Fibroblast of skin of right biceps (primary cell): ENCODE results near the gene FARP2.
A peak's percentile ranks its signal among the peaks of the same experiment; 100 is the strongest.
"Not testable (repeated sequence)": the region's sequence is repeated elsewhere in the genome, so short reads cannot be mapped to it uniquely, and the experiment has no call there.

Experiments used
- DNase-seq: peaks from one replicate; pipeline ENCODE4 v3.0.0-alpha.2; 2013

FARP2 gene

DNA sequence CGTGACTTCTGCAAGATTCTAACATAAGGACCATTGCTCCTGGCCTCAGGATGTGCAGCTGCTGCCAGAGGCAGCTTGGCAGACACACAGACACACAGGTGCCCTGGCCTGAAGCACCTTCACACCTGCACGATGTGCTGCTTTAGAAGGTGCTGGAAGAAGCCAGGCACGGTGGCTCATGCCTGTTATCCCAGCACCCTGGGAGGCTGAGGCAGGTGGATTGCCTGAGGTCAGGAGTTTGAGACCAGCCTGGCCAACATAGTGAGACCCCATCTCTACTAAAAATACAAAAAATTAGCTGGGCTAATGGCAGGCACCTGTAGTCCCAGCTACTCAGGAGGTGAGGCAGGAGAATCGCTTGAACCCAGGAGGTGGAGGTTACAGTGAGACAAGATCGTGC lies 57.4 kb downstream of the FARP2 start:
- DNase-seq, result not testable (repeated sequence)

DNA sequence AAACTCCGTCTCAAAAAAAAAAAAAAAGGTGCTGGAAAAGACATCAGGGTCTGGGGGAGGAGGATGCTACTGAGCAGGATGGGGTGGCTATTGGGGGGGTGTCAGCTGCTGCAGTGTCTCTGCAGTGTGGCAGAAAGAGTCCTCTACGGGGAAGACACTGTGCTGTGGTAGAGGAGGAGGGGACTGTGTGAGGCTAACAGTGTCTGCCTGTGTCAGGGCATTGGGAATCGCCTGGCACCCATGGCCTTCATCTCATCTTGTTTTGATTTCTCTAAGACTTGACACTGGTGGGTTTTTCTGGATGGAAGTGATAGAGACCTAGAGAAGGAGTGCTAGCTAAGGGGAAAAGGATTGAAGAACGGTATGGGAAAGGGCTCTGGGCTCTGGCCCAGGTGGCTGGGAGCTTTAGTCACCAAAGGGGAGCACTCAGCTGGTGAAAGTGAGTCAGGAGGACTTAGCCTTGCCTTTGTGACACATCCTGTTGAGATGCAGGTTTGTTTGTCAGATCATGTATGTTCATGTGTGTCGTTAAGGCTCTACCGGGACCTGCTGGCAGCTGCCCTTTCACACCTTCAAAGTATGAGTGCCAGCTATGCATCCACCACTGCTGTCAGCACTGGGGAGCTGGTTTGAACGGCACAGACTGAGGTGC lies 58.0 kb downstream of the FARP2 start:
- no peak for DNase-seq

DNA sequence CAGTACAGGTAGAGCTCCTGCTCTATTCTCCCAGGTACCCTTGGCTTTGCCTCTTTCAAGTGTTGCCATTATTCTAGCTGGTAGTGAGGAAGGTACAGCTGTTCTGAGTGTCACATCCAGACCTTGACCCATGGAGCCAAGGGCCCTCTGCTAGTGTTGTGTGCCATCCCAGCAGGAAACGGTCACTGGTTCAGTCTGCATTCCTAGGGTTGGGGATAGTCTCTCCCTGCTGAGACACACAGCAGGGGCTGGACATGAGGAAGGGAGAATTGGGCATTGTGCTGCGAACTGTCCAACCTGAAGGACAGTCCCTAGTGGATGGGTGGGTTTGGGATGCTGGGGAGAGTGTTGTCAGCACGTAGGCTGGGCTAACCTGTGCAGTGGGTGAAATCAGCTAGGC lies 59.1 kb downstream of the FARP2 start:
- DNase-seq, result no peak

DNA sequence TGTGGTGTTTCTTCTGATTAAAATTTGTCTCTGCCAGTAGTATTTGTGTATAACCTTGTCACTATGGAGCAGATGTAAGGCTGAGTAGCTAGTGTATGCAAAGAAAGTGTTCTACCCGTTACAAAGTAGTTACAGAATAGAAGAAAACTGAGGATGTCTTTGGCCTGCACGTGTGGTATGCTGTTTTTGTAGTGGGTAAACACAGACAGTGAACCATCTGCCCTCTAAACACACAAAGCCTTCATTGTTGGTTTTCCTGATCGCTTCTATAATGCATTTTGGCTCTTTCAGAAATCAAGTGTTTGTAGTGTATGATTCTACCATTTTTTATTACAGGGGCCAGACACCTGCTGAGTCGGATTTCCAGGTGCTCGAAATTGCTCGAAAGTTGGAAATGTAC lies 61.5 kb downstream of the FARP2 start:
- DNase-seq, result no peak

DNA sequence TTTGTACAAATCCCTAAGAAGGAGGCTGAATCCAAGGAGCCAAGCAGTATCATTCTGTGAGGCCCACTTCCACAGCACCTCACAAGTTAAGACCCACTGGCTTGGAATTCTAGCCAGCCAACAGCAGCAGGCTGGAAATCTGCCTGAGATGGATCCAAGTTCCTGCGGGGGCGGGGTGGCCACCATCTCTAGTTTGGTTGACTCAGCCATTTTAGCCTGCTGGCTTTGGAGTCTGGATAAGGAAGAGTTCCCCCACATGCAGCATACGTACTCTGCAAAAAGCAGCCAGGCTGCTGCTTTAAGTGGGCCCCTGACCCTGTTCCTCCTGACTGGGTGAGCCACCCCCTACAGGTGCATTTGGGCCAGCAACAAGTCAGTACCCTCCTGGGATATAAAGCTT lies 65.2 kb downstream of the FARP2 start:
- DNase-seq, result no peak

DNA sequence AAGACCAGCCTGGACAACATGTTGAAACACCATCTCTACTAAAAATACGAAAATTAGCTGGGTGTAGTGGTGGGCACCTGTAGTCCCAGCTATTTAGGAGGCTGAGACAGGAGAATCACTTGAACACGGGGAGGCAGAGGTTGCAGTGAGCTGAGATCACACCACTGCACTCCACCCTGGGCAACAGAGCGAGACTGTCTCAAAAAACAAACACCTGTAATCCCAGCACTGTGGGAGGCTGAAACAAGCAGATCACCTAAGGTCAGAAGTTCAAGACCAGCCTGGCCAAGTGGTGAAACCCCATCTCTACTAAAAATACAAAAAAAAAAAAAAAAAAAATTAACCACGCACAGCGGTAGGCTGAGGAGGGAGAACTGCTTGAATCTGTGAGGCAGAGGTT lies 65.9 kb downstream of the FARP2 start:
- DNase-seq, result not testable (repeated sequence)

DNA sequence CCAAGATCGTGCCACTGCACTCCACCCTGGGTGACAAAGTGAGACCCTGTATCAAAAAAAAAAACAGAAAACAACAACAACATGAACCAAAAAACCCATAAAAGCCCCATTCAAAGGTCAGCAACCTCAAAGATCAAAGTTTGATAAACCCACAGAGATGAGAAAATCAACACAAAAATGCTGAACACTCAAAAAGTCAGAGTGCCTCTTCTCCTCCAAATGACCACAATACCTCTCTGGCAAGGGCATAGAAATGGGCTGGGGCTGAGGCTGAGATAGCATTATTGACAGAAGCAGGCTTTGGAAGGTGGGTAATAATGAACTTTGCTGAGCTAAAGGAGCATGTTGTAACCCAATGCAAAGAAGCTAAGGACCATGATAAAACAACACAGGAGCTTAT lies 66.3 kb downstream of the FARP2 start:
- no peak for DNase-seq

DNA sequence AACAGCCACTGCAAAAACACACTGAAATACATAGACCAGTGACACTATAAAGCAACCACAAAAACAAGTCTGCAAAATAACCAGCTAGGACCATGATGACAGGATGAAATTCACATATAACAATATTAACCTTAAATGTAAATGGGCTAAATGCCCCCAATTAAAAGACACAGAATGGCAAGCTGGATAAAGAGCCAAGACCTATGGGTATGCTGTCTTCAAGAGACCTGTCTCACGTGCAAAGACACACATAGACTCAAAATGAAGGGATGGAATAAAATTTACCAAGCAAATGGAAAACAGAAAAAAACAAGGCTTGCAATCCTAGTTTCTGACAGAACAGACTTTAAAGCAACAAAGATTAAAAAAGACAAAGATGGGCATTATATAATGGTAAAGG lies 67.4 kb downstream of the FARP2 start:
- DNase-seq, result not testable (repeated sequence)

DNA sequence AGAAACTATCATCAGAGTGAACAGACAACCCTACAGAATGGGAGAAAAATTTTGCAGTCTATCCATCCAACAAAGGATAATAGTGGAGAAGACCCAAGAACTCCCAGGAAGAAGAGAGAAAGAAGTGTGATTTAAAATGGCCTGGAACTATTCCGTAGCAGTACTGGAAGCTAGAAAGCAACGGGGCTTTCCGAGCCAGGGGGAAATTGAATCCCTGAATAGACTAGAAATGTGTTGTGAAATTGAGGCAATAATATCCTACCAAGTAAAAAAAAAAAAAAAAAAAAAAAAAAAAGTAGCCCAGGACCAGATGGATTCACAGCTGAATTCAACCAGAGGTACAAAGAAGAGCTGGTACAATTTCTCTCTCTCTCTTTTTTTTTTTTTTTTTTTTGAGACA lies 69.3 kb downstream of the FARP2 start:
- no peak for DNase-seq

DNA sequence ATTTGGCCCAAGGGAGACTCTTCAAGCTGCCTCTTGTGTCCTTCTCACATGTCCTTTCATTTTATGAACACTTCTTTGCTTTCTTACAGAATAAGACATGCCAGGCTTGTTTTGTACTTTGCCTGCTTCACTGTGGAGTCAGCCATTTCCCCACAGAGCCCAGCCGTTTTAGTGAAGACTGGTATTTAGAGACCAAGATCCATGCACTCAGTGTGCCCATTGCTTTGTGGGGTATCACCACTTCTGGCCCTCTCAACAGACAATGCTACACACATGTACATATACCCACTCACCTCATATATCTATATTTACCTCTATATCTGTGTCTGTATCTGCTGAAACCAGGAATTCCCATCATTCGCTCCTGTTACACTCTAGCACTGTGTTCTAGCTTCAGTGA lies 74.1 kb downstream of the FARP2 start:
- DNase-seq, result no peak

DNA sequence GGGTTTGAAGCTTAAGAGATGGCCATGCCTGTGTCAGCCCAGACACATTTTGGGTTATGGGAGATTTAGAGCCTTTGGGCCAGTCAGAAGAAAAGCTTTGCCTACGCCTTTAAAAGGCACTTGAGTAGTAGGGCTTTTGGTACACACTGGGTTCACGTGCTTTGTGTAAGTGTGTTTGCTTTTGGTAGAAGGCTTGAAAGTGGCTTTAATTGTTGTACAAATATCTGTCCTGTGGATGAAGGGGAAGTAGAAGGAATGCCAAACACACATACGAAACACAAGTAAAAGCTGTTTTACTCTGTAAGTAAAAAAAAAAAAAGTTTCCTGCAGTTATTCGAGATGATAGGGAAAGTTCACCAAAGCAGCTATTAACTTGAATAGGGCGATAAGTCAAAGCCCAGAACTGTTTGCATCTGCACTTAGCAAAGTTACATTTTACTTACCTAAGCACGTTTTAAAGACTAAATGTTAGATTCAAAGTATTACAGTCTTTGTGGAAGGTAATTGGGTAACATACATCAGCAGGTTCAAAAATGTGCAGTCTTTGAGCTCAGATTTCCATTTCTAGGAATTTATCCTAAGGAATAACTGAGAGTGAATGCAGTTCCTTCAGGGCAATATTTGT lies 76.9 kb downstream of the FARP2 start:
- no peak for DNase-seq

DNA sequence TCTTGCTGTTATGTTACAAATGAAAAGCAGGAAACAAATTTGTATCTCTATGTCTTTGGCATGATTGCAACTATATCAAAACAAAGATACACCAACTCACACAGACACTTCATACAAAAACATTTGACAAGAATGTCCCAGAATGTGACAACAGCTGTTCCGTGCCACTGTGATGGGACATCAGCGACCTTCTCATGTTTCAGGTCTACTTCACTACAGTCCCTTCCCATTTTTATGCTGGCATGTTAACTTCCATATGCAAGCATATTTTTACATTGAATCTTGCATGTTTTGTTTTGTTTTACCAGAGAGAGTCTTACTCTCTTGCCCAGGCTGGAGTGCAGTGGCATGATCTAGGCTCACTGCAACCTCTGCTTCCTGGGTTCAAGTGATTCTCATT lies 81.1 kb downstream of the FARP2 start:
- DNase-seq, result no peak

DNA sequence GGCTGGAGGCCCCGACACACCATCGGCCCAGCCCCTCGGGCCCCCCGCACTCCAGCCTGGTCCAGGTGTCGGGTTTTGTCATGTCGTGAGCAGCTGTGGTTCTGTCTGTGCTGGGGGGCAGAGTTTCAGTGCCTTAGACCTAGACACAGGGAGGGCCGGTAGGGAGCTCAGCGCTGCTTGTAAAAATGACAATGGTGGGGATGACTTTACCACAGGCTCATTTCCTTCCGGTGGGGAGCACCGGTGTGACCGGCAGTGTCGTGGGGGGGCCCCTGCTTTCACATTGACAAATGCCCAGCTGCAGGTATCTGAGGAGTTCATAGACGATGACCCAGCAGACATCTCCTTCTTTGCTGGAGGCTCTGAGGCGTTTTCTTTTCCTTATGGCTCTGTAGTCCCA lies 85.4 kb downstream of the FARP2 start:
- no peak for DNase-seq

DNA sequence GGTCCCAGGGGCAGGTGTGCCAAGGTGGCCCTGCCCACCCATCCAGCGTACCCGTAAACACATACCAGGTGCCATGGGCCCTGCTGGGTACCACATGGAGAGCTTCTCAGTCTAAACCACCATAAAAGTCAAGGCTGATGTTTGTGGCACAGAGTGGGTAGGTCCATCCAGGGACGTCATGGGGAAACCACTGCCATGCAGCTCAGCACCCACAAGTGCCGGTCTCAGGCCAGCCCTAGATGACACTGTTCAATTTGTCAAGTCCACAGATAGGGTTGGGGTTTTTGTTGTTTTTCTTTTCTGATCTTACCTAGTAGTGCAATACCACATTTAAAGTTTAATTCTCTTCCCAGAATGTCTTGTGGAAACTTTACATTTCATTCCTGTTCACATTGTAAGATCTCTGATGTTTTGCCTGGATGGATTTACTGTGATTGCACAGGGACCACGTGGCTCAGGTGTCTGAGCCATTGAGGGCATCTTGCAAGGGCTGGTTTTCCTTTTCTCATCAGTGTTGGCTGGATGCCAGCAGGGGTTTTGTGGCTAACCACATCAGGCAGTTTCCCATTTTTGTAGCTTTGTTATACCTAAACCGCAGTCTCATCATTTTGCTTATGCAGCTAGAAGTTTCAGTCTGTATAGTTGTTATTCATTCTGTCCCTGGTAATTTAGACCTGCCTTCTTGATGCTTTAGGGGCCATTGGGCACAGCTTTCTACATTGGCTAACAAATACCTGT lies 87.6 kb downstream of the FARP2 start:
- peak; percentile 75 for DNase-seq

DNA sequence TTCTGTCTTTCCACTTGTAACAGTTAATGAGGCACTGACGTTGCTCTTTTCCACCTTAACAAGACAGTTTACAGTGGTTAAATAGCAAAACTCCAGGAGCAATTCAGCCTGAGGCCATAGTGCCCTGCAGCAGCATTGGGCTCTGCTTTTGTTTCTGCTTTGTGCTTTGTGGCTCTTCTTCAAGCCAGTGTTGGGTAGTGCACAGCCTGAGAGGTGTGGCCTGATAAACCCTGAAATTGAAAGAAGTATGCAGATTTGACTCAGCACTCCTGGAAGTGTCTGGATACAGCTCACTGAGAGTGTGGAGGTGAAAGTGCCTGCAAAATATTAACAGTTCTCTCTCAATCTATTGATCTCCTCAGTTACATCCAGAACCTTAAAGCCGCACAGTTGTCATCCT lies 89.3 kb downstream of the FARP2 start:
- DNase-seq, result no peak

DNA sequence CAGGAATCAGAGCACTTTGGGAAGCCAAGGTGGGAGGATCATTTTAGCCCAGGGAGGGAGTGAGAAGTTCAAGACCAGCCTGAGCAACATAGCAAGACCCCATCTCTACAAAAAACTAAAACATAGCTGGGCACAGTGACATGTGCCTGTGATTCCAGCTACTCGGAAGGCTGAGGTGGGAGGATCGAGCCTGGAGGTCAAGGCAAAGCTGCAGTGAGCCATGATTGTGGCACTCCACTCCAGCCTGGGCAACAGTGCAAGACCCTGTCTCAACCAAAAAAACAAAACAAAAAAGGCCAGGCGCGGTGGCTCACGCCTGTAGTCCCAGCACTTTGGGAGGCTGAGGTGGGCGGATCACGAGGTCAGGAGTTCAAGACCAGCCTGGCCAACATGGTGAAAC lies 94.0 kb downstream of the FARP2 start:
- not testable (repeated sequence) for DNase-seq

DNA sequence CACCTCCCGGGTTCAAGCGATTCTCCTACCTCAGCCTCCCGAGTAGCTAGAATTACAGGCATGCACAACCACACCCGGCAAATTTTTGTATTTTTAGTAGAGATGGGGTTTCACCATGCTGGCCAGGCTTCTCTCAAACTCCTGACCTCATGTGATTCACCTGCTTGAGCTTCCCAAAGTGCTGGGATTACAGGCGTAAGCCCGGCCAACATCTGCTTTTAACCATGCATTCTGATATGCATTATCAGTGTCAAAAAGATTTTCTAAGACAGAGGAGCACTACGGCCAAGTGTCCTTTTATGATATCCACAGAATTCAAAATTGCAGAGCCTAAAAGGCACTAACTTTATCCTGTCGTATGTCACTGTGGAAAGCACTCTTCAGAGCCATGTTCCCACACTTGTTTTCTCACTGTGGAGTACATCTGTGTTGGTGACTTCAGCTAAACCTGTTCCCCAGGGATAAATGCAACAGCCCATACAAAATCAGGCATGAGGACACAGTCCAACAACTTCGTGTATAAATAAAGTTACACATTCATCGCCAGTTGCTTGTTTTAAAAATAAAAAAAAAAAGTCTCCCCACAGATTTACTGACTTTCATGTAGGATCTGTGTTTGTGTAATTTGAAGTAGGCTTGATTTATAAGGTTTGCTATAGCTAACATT lies 95.9 kb downstream of the FARP2 start:
- no peak for DNase-seq

DNA sequence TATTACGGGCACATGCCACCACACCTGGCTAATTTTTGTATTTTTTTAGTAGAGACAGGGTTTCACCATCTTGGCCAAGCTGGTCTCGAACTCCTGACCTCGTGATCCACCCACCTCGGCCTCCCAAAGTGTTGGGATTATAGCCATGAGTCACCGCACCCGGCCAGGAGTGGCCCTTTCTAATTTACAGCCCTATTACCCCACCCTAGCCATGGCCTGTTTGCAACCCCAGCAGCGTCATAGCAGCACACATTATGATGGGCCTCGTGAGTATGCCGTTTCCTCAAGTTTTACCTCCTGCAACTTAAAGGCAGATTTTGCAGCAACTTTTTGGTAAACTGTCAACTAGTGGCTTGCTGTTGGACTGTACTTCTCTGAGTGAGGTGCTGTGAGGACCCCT lies 97.8 kb downstream of the FARP2 start:
- not testable (repeated sequence) for DNase-seq

DNA sequence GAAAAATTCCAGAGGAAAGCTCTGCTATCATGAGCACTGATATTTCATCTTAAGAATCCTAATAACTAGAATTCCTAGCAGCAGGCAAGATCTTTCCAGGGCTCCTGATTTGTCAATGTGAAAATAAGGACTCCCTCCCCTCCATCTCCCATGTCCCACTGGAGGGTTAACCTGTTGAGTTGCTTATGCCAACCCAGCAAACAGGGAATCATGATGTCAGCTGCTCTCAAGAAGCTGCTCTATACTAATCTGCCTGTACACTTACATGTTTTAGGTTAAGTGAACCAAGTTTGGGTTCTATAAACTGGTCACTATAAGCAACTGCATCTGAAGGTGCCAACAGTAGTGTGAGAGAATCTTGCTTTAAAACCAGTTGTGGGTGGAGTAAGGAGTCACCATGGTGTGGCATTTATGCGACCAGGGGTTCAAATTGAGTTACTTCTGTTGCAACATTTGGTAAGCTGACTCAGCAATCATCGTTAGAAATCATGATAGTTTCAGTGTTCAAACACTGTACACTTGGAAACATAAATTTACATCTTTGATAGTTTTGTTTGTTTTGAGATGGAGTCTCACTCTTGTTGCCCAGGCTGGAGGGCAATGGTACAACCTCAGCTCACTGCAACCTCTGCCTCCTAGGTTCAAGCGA lies 98.9 kb downstream of the FARP2 start:
- DNase-seq, result no peak

DNA sequence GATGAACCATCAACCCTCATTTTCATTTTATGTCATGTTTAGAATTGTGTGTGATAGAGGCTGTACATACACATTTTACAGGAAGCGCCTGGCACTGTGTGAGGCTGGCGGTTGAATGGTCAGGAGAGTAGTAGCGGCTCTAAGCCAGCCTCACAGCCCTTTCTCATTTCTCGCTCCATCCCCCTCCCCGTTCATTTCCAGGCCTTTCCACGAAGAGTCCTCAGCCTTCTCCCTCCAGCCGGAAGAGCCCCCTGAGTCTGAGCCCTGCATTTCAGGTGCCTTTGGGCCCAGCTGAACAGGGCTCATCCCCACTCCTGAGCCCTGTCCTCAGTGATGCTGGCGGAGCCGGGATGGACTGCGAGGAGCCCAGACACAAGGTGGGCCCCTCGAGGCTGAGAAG lies 100.5 kb downstream of the FARP2 start:
- DNase-seq, result no peak

DNA sequence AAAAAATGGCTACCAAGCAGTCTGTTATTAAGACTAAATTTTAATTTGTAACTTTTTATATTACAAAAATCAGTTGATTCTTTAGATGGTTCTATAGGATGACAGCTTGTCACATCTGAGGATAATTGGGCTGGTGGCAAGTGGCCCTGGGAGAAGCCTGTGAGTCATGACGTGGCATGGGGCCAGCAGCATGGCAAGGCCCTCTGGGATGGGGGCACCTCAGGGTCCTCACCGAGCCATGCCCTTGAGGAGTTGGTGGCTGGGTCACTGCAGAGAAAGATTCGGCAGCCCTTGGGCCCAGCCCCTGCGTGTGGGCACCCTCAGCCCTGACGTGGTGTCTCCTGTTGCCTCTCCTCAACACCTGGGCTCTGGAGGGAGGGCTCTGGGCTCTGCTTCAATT lies 102.6 kb downstream of the FARP2 start:
- DNase-seq, result no peak

DNA sequence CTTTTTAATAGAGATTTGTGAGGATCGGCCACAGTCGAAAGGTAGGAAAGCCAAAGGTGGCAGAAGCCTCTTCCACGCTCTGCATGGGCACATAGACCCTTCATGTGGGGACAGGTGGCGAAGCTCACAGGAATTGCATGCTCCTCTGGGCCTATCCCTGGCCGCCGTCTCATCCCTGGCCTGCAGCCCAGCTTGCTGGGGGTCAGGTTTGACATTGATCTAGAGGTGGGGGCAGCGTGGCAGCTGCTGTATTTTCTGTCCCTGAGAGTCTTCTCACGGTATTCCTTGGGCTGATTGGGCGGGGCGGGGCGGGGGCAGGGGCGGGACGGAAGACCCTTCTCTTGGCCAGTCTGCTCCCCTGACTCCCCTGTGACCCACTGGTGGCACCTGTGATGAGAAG lies 103.4 kb downstream of the FARP2 start:
- DNase-seq, result no peak

DNA sequence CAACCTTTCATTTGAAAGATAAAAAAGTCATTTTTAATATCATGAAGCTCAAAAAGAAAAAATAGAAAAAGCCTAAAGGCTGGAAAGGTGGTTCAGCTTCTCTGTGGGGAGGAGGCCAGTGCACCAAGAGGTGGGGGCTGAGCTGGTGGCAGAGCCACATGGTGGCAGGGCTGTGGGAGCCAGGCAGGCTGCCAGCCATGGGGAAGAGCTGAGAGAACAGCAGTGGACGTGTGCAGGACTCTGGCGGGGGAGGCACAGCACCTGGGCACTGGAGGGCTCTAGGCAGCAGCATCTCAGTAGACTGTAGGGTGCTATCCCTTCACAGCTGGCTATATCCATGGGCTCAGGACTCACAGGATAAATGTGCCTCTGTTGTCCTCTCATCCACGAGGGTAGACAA lies 104.5 kb downstream of the FARP2 start:
- no peak for DNase-seq
